GM18498 (cell line): ENCODE data around the gene METTL26.
"Not testable (repeated sequence)": the region's sequence is repeated elsewhere in the genome, so short reads cannot be mapped to it uniquely, and the experiment has no call there.

Experiments used
- ATAC-seq: cut with Tn5 transposase; IDR thresholded peaks from one replicate; pipeline ENCODE4 v1.9.1; 2021; ENCODE audit warnings: mild to moderate bottlenecking, moderate library complexity; ENCODE audit not compliant: unreplicated experiment

METTL26 gene

DNA sequence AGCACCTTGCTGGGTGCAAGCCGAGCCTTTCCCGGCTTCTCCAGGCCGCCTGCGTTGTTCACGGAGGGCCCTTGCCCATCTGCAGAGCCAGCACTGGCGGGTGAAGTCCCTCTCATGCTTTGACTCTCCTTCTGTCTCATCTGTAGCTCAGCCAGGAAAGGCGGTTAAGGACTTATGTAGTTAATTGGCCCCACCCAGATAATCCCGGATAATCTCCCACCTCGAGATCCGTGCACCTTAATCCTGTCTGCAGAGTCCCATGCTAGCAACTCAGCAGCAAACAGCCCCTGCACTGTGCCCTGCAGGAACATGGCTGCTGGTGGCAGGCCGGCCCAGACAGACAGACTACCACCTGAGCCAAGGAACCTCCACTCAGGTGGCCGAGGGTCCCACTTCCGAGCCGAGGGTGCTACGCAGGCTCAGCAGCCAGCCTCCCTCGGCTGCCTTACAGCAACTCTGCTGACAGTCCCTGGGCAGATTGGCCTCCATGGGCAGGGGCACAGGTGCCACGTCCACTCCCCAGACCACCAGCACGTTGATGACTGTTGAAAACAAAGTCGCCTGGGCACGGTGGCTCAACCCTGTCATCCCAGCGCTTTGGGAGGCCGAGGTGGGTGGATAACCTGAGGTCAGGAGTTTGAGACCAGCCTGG is 29.3 kb downstream of the METTL26 start:
- no peak for ATAC-seq

DNA sequence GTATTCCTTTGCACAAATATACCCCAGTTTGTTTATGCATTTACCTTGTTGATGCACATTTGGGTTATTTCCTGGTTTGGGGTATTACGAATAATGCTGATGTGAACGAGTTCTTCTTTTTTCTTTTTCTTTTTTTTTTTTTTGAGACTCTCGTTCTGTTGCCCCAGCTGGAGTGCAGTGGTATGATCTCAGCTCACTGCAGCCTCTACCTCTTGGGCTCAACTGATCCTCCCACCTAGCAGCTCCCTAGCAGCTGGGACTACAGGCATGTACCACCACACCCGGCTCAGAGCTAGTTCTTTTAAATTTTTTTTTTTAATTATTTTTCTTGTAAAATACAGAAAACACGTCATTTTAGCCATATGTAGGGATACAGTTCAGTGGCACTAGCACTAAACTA is 32.2 kb downstream of the METTL26 start:
- ATAC-seq = no peak

DNA sequence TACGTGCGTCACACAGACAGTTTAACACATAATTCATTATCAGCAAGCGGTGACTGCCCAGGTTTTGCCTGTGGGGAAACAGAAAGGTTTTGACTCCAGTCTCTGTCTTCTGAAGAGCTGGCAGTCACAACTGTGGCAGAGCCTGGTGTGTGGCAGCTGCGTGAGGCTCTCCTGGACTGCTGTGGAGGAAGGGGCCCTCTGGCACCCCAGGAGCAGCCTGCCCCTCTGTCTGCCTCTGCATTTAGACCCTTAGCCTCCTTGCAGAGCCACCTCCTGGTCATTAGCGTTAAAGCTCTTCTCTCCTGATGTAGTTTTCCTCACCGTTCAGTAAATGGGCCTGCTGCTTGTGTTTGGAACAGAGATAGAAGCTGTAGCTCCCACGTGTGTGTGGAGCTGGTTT is 35.3 kb downstream of the METTL26 start:
- no peak for ATAC-seq

DNA sequence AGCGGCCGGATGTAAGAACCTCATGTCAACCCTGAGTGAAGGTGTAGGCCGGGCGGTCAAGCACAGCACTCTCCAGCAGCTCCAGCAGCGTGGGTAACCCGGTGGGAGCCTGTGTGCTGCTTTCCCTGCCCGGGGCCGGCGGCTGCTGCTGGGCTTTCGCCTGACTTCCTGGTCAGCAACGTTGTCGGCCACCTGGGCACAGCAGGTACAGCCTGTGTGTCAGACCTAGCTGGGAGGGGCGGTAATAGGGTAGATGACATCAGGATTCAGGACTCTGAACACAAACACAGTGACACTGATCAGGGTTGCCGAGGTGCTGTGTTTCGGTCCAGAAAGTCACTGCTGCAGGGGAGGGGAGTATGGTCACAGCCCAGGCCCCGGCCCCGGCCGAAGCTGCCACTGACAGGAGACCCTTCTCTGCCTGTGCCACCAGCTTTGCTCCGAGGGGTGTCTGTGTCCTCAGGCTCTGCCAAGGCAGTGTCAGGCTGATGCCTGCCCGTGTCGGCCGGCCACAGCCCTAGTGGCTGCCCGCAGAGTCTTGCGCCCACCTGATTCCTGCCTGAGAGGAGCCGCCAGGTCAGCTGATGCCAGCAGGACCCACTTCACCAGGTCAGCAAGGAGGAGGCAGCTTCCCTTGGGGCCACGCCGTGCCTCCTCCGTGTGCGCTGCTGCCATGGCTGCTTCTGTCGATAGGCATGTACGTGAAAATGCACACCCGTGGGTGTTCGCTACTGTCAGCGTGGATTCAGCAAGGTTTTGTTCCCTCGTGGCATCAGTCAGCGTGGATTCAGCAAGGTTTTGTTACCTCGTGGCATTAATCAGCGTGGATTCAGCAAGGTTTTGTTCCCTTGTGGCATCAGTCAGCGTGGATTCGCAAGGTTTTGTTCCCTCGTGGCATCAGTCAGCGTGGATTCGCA is 37.0 kb downstream of the METTL26 start:
- no peak for ATAC-seq

DNA sequence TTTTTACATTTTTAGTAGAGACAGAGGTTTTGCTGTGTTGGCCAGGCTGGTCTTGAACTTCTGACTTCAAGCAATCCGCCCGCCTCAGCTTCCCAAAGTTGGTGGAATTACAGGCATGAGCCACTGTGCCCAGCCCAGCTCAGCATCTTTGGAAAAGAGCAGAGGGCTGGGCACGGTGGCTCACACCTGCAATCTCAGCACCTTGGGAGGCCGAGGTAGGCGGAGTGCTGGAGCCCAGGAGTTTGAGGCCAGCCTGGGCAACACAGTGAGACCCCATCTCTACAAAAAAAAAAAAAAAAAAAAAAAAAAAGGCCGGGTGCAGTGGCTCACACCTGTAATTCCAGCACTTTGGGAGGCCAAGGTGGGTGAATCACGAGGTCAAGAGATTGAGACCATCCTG is 38.5 kb downstream of the METTL26 start:
- not testable (repeated sequence) for ATAC-seq

DNA sequence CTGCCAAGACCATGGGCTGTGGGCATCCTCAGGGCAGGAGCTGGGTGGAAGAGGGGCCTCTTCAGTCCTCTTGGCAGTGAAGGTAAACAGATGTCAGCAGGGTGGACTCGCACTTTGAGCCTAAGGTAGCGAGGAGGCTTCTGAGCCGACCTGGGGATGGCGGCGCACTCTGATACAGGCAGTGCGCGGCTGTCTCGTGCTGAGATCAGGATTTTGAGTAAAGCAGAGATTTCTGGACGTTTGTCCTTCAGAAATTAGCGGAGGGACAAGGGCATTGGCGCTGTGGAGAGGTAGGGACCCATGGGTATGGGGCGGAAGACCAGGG is 39.4 kb downstream of the METTL26 start:
- no peak for ATAC-seq

DNA sequence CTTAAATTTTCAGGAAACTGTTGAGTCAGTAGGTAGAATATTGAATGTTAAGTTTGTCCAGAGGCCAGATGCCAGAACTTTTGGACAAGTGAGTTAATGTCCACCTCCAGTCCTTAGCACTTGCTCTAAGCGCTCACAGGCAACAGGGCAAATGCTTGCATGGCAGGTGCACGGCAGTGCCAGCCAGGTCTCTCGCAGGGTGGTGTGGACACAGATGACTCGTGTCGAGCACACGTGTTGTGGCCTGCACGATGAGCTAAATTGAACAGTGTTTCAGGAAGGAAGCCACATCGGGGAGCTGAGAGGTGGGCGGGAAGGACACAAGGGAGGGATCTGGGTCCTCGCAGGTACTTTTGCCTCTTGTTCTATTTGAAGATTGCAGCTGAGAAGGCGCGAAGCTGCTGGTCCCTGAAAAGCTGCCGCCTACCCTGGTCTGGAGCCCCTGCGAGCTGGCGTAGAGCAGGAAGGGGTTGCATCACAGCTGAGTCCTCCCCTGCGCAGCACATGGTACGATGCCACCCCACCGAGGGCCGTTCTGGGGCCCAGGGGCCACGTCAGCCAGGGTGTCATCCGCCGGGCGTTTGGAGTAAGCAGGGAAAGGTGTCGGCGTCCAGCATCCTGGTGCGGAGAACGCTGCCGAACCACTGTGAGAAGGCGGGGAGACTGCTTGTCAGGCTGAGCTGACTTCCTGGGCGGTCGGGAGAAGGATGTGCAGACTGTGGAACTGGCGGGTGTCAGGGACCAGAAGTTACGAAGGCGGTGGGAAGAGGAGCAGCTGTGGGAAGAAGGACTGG is 40.0 kb downstream of the METTL26 start:
- ATAC-seq = no peak

DNA sequence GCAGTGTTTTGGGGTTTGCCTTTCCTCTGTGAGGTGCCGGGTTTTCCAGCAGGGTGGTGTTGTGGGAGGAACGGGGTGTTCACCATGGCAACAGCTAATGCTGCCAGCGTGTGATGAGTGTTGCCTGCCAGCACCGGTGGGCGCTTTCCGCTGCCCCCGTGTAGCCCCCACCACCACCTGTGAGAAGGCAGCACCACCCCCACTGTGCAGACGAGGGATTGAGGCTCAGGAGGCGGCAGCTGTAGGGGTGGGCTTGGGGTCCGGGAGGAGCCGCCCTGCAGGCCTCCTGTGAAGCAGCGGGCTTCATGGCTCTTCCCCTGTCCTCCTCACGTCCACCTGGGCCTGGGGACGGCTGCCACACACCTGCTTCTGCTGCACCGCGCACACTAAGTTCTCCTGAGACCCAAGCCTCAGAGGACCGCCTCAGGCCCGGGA is 41.0 kb downstream of the METTL26 start:
- no peak for ATAC-seq

DNA sequence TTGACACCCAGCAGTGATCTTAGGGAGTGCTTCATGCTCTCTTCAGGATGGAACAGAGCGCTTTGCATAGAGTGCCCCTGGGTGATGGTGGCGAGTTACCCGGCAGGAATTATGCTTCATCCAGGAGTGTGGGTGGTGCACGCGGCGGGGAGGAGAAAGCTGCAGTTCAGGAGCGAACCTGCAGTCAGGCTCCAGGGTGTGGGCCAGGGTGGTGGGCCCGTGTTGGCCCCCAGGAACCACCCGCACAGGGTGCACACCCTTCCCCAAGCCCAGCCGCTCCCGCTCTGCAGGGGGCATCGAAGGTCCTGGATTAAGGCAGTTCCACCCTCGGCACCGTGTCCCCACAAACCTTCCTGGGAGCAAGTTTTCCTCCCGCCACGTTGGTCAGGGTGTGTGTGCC is 42.3 kb downstream of the METTL26 start:
- ATAC-seq = no peak

DNA sequence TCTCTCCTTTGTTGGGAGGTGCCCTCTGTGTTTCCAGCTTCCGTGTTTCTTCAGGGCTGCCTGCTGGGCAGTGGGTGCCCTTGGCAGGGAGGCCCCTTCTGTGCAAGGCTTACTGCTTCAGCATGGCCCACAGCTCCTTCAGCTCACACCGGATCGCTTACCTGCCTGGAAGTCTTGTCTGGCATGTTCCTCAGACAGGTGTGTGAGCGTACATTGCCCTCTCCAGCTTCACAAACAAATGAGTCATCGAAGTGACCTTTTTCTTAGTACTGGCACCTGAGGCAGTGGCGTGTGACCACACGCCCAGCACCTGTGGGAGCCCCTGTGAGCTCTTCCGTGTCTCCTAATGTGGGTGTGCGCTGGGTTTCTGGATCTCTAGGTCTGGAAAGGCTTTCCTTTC is 42.7 kb downstream of the METTL26 start:
- no peak for ATAC-seq

DNA sequence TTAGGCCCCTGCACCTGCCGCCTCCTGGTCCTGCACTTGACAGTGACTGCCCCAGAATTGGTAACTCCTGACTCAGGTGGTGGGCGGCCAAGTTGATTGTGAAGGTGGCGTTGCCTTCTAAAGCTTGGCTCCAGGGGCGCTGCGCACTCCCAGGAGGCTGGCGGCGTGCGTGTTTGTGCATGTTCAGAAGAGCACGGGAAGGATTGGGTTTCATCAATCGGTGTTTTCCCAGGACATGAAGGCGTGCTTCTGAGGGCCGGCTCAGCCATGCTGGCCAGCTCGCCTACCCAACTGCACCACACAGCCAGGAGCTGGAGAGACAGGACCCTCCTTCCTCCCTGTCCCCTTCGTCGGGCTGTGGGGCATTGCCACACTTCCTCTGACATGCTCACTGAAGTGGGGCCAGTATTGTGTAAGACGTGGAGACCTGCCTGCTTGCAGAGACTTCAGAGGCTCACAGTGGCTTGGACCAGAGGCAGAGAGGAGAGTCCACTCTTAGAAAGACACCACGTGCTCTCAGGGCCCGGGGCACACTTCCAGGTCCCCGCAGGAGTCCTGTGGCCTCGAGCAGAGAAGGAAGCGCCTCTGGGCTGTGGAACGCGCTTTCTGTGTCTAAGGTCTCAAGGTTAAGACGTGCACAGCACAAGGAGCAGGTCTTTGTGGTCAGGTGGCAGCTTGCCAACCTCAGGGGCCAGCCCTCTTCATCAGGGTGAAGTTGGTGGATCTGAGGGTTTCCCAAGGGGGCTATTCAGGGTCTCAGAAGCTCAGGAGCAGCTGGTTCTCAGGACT is 43.4 kb downstream of the METTL26 start:
- ATAC-seq = no peak

DNA sequence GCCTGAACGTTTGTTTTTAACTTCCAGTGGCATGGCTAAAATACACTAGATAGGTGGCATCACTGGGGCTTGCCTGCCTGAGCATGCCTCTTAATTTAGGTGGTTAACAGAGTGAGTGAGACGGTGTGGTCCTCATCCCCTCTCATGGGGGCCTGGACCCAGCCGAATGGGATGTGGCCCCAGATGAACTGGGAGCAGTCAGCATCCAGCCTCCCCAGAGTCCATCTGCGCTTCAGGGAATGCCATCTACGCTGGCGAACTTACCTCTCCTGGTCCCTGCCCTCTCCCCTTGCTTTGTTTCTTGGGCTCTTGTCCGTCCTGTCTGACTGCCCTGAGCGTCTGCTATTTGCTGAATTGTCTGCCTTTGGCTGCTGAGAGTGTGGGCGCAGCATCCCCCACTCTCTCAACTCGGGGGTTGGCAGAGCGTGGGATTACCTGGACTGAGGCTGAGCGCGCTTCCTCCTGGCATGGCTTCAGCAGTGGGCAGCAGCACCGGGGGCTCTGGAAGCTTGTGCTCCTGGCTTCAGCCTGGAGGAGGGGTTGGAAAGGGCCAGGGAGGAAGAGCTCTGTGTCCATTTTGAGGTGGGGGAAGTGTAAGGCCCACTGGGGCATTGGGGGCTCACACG is 44.1 kb downstream of the METTL26 start:
- ATAC-seq = no peak

DNA sequence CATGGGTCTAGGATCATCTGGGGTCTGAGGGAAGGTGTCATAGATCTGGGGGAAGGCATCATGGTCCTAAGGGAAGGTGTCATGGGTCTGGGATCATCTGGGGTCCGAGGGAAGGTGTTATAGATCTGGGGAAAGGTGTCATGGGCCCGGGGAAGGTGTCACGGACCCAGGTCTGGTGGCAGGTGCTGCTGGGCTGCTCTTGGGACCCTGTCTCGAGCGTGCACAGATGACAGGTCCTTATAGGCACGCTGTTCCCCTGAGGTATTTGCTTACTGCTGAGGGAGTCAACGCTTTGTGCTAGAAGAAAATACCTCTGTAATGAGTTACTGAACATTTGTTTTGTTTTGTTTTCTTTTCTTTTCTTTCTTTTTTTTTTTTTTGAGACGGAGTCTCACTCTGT is 44.9 kb downstream of the METTL26 start:
- no peak for ATAC-seq

DNA sequence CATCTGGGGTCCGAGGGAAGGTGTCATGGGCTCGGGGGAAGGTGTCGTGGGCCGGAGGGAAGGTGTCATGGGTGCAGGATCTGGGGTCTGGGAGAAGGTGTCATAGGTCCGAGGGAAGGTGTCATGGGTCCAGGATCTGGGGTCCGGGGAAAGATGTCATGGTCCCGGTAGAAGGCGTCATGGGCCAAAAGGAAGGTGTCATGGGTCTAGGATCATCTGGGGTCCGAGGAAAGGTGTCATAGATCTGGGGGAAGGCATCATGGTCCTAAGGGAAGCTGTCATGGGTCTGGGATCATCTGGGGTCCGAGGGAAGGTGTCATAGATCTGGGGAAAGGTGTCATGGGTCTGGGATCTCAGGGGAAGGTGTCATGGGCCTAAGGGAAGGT is 45.3 kb downstream of the METTL26 start:
- no peak for ATAC-seq

DNA sequence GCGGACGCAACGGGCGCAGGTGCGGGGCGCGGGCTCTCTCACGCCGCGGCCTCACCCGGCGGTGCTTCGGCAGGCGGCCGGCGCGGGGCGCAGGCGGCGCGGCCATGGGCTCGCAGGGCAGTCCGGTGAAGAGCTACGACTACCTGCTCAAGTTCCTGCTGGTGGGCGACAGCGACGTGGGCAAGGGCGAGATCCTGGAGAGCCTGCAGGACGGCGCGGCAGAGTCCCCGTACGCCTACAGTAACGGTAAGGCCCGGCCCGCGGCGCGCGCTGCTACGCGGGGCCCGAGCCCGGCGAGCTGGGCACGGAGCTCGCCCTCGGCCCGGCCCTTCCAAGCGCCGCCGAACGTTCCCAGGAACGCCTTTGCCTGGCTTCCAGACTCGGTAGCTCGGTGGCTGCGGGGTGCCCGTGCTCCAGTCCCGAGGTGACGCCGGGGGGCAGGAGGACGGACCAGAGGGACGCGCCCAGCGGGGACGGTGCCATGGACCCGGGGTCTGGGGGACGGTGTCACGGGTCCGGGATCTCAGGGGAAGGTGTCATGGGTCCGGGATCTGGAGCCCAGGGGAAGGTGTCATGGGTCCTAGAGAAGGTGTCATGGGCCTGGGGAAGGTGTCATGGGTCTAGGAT is 45.8 kb downstream of the METTL26 start:
- peak; percentile 1 for ATAC-seq

DNA sequence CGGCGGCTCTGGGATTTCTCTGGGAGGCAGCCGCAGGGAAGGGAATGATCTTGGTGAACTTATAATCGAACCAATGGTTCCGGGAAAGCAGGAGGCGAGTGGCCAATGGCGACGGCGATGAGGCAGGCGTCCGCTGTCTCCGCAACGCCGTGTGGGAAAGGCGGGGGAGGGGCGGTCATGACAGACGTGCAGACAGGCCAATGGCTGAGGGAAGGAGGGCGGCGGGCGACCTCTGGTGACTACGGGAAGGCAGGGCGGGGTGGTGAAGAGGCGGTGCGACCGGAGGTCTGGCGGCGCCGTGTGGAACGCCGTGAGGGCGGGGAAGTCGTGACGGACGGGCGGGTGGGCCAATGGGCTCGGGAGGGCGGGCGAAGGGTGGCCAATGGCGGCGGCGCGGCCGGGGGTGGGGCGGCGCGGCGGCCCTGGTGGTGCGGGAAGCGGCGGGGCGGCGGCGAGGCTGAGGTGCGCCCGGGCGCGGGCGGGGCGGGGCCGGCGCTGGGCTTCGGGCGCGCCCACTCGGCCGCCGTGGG is 46.4 kb downstream of the METTL26 start, which contains the start of gene RAB40C:
Gene RAB40C, plus strand, starts transcription at position 409 of the 530 bp plus-strand sequence. CDS start 226 bp downstream, outside the sequence.
- ATAC-seq = peak; percentile 74

DNA sequence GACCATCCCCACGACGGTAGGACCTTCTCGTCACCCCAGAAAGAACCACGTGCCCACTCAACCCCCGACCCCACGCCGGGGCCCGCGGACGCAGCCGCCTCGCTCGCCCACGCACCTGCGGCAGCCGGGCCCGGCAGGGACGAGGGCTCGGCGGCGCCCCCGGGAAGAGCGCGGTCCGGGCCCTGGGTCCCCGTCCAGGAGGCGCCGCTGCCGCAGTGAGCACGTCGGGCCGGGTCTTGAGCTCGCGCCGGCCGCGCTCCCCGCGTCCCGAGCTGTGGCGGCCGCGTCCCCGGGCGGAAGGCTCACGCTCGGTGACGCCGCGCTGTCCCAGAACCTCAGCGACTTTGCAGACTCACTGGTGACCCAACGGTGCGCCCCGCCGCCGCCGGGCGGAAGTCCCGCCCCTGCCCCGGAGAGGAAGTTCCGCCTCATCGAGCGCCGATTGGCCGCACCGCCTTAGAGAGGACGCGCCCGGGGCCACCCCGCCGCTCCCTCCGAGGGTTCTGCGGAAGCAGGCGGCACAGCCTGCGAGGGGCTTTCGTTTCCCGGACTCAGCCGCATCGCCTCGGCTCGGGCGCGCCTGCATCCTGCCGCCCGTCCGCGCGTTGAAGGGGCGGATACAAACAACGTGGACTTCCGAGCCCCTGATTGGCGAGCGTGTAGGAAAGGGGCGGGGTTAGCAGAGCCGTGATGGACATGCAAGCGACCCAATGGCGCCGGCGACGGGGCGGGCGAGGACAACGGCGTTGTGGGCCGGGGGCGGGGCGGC is 47.0 kb downstream of the METTL26 start:
- ATAC-seq = peak; percentile 77

DNA sequence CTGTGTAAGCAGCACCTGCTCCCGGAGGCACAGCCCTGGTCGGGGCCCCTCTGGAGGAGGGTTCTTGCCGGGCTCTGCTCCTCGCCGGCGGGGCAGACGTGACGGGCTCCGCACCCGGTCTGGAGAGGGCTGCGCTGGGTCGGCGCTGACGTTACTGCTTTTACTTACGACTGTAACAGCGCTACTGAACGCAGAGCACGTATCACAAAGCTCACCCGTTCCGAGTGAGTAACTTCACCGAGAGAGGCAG is 47.5 kb downstream of the METTL26 start:
- ATAC-seq = peak; percentile 11
